Suprapubic skin (tissue), 4 donors: ENCODE results near the gene CHTF8. TPM values are rescaled to one million over a fixed set of nuclear protein-coding genes. Genes with fewer than 3 reads are reported as not detected.

ENCODE experiments used
- DNase-seq, 2 donors: peaks; one replicate each; pipeline ENCODE4 v3.0.0-alpha.2; 2019; ENCODE audit warnings: low spot score in 2 of 2
- H3K27ac ChIP-seq: fragments of 200-600 bp; sonication (generic); one replicate; pipeline ENCODE4 v1.5.1; 2019
- H3K27me3 ChIP-seq: fragments of 200-600 bp; sonication (generic); one replicate; pipeline ENCODE4 v1.5.1; 2019
- H3K36me3 ChIP-seq: fragments of 200-600 bp; sonication (generic); one replicate; pipeline ENCODE4 v1.5.1; 2019
- H3K4me1 ChIP-seq: fragments of 200-600 bp; sonication (generic); one replicate; pipeline ENCODE4 v1.5.1; 2019
- H3K4me3 ChIP-seq: fragments of 200-600 bp; sonication (generic); one replicate; pipeline ENCODE4 v1.5.1; 2019; ENCODE audit warnings: mild to moderate bottlenecking
- H3K9me3 ChIP-seq: fragments of 200-600 bp; sonication (generic); one replicate; pipeline ENCODE4 v1.5.1; 2019
- EP300 ChIP-seq: sonication (generic); formaldehyde crosslinking; IDR thresholded peaks from one replicate; pipeline ENCODE4 v1.6.1; 2017; ENCODE audit warnings: antibody characterized with exemption
- POLR2A ChIP-seq, 2 donors: fragments of 450-650 bp; IDR thresholded peaks; one replicate each; pipeline ENCODE4 v1.6.1; 2017; ENCODE audit warnings: antibody characterized with exemption in 2 of 2, mild to moderate bottlenecking in 2 of 2, moderate library complexity in 2 of 2
- POLR2AphosphoS5 ChIP-seq, 3 donors: sonication (generic); formaldehyde crosslinking; IDR thresholded peaks; one replicate each; pipeline ENCODE4 v1.6.1; 2017; ENCODE audit warnings: antibody characterized with exemption in 3 of 3
- WGBS: methylation state at CpG from one replicate; pipeline ENCODE4 v1.1.5; 2018; 5-methylcytosine and 5-hydroxymethylcytosine counted together
- total RNA-seq, 4 donors: library from RNA; depleted of rRNA; stranded (reverse); fragments of >200 nt; gene quantifications; one replicate each; pipeline ENCODE4 v1.1.0, GENCODE V29; 2016
- TF ChIP-seq, protein P1 (sequence below), 2 donors: fragments of 200-600 bp in 1 of 2; fragments of 450-650 bp in 1 of 2; sonication (generic) in 1 of 2; IDR thresholded peaks; one replicate each; pipeline ENCODE4 v1.5.1; 2016 to 2019; ENCODE audit warnings: antibody characterized with exemption in 2 of 2, mild to moderate bottlenecking in 1 of 2, moderate library complexity in 1 of 2

Gene CHTF8
- total RNA-seq, 4 donors from 2014 or later: 76.9 to 128 (median 90.0) TPM

DNA sequence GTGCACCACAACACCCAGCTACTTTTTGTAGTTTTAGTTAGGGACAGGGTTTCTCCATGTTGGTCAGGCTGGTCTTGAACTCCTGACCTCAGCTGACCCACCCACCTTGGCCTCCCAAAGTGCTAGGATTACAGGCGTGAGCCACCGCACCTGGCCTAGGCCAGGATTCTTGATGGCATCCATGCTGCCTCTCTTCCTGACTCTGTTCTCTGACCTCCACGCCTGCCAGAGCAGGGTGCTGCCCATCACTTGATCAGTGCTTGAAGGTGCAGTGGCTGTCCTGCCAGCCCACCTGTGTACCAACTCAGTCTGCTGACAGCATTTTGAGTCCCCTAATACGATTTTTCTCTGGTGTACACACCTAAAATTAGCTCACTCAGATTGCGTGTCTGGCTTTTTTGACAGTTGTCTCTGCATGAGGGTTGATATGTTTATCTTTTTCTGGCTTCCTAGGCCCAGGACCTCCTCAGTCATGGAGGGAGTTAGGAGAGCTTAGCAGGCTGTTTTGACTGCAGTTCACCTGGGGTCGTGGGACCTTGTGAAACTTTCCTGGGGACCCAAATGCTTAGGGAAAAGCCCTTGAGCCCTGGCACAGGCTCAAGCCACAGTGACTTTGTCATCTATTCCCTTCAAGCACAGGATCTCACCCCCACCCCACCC is 21.0 kb downstream of the CHTF8 start:
- TF ChIP-seq EP300: no peak
- TF ChIP-seq, protein P1, sequence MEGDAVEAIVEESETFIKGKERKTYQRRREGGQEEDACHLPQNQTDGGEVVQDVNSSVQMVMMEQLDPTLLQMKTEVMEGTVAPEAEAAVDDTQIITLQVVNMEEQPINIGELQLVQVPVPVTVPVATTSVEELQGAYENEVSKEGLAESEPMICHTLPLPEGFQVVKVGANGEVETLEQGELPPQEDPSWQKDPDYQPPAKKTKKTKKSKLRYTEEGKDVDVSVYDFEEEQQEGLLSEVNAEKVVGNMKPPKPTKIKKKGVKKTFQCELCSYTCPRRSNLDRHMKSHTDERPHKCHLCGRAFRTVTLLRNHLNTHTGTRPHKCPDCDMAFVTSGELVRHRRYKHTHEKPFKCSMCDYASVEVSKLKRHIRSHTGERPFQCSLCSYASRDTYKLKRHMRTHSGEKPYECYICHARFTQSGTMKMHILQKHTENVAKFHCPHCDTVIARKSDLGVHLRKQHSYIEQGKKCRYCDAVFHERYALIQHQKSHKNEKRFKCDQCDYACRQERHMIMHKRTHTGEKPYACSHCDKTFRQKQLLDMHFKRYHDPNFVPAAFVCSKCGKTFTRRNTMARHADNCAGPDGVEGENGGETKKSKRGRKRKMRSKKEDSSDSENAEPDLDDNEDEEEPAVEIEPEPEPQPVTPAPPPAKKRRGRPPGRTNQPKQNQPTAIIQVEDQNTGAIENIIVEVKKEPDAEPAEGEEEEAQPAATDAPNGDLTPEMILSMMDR (IDR thresholded peaks at IDR 0.05): no peak
- no peak for TF ChIP-seq POLR2A (IDR thresholded peaks at IDR 0.05)
- Histone ChIP-seq H3K4me1 (peaks cover 42% of the 10 kb centered on the region), H3K36me3 (peaks cover 47% of the 10 kb centered on the region), H3K27me3 (peaks cover 7% of the 10 kb centered on the region), H3K27ac (no peak overlapping the region), H3K9me3 (no peaks in the 10 kb centered on the region), H3K4me3 (no peak overlapping the region)
- no peak for DNase-seq
- 92% methylated on average over 5 of the region's 6 CpGs for WGBS

DNA sequence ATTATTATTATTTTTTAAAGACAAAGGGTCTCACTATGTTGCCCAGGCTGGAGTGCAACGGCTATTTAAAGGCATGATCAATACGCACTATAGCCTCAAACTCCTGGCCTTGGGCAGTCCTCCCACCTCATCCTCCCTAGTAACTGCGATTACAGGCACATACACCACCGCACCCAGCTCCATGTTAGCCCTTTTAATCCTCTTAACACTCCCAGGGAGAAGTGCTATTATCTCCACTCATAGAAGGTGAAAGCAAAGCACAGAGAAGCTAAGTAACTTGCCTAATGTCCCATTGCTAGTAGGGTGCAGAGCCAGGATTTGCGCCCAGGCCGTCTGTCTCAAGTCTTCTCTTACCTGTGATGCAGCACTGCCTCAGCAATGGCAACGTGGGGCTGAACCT is 22.0 kb downstream of the CHTF8 start:
- peaks cover 46% of the 10 kb centered on the region for H3K4me1 ChIP-seq
- WGBS: 96% methylated on average over 7 of the region's 7 CpGs
- no peak overlapping the region for H3K4me3 ChIP-seq
- no peak for DNase-seq
- H3K27me3 ChIP-seq: peaks cover 7% of the 10 kb centered on the region
- no peak overlapping the region for H3K27ac ChIP-seq
- peaks cover 39% of the 10 kb centered on the region for H3K36me3 ChIP-seq
- TF ChIP-seq, protein P1 (IDR thresholded peaks at IDR 0.05): no peak
- no peak for TF ChIP-seq POLR2AphosphoS5 (IDR thresholded peaks at IDR 0.05)
- H3K9me3 ChIP-seq: no peaks in the 10 kb centered on the region

DNA sequence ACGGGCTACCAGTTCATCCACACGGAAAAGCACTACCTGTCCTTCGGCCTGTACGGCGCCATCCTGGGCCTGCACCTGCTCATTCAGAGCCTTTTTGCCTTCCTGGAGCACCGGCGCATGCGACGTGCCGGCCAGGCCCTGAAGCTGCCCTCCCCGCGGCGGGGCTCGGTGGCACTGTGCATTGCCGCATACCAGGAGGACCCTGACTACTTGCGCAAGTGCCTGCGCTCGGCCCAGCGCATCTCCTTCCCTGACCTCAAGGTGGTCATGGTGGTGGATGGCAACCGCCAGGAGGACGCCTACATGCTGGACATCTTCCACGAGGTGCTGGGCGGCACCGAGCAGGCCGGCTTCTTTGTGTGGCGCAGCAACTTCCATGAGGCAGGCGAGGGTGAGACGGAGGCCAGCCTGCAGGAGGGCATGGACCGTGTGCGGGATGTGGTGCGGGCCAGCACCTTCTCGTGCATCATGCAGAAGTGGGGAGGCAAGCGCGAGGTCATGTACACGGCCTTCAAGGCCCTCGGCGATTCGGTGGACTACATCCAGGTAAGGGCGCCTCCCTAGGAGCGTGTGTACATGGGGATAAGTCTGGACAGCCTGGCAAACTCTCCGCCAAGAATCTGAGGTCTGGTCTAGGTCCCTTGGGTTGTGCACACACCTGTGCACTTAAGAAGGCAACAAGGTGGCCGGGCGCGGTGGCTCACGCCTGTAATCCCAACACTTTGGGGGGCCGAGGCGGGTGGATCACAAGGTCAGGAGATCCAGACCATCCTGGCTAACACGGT is 22.7 kb downstream of the CHTF8 start:
- peaks cover 33% of the 10 kb centered on the region for H3K36me3 ChIP-seq
- 96% methylated on average over 31 of the region's 48 CpGs for WGBS

DNA sequence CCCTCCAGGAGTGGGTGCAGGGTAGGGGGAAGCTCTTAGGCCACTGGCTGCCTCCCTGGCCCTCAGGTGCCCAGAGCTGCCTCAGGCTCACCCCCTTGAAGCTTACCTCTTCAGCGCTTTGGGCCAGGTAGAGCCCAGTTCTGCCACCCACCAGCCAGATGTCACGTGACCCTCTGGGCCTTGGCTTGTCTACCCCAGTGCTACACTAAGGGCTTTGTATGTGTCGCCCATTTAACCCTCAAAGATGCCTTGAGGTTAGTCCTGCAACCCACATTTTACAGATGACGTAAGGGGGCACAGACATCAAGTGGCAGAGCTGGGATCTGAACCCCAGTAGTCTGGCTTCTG is 23.5 kb downstream of the CHTF8 start:
- Histone ChIP-seq H3K4me3 (no peak overlapping the region), H3K36me3 (peaks cover 25% of the 10 kb centered on the region), H3K4me1 (peaks cover 51% of the 10 kb centered on the region), H3K27ac (no peak overlapping the region), H3K9me3 (no peaks in the 10 kb centered on the region), H3K27me3 (peaks cover 7% of the 10 kb centered on the region)
- peak in 1 of 2 donors; percentile 46 for DNase-seq
- TF ChIP-seq EP300: no peak
- TF ChIP-seq POLR2A (IDR thresholded peaks at IDR 0.05): no peak
- TF ChIP-seq, protein P1 (IDR thresholded peaks at IDR 0.05): no peak
- no peak for TF ChIP-seq POLR2AphosphoS5 (IDR thresholded peaks at IDR 0.05)
- 100% methylated on average over 3 of the region's 4 CpGs for WGBS

More for the DNA sequence above, 22.7 kb downstream of the CHTF8 start:
- H3K27me3 ChIP-seq: peaks cover 7% of the 10 kb centered on the region
- H3K9me3 ChIP-seq: no peaks in the 10 kb centered on the region
- DNase-seq: peak in 1 of 2 donors; percentile 47
- no peak overlapping the region for H3K4me3 ChIP-seq
- no peak overlapping the region for H3K27ac ChIP-seq
- H3K4me1 ChIP-seq: peaks cover 51% of the 10 kb centered on the region
- TF ChIP-seq POLR2AphosphoS5 (IDR thresholded peaks at IDR 0.05) (no peak), EP300 (no peak), POLR2A (IDR thresholded peaks at IDR 0.05) (no peak)
- TF ChIP-seq, protein P1 (IDR thresholded peaks at IDR 0.05): no peak
